Activated CD8-positive, alpha-beta T cell treated with anti-CD3 and anti-CD28 coated beads, Interleukin-2, amount 10 ng/mL, durations not matched to agents 7 days and 5 days (primary cell): ENCODE results near the gene DSCAM. TPM values are rescaled to one million over a fixed set of nuclear protein-coding genes. Genes with fewer than 3 reads are reported as not detected.

Experiments used
- ATAC-seq: fragments of 150-1000 bp; cut with Tn5 transposase; one replicate; pipeline ENCODE4 v1.10.0; 2021; ENCODE audit warnings: moderate library complexity
- CTCF ChIA-PET: fragments of 350-600 bp; sonication (Branson Sonifier 250); formaldehyde crosslinking; loops from one replicate; lab custom pipeline; 2021; ENCODE audit warnings: antibody characterized with exemption; lab: Charles Lee
- POLR2A ChIA-PET: fragments of 350-600 bp; sonication (Branson Sonifier 250); formaldehyde crosslinking; loops from one replicate; lab custom pipeline; 2021; ENCODE audit warnings: antibody characterized with exemption; lab: Charles Lee
- DNase-seq: peaks from one replicate; pipeline ENCODE4 v3.0.0-alpha.2; 2020
- H3K27ac Mint-ChIP-seq: one replicate; pipeline ENCODE4 v1.8.0; 2021; ENCODE audit warnings: mild to moderate bottlenecking, mixed read lengths
- H3K27me3 Mint-ChIP-seq: one replicate; pipeline ENCODE4 v1.8.0; 2021; ENCODE audit warnings: low read depth, mixed read lengths
- H3K36me3 Mint-ChIP-seq: one replicate; pipeline ENCODE4 v1.8.0; 2021; ENCODE audit warnings: low read depth, mixed read lengths
- H3K4me1 Mint-ChIP-seq: one replicate; pipeline ENCODE4 v1.8.0; 2021; ENCODE audit warnings: low read depth, mixed read lengths
- H3K4me3 Mint-ChIP-seq: one replicate; pipeline ENCODE4 v1.8.0; 2021; ENCODE audit warnings: mild to moderate bottlenecking, mixed read lengths
- H3K9me3 Mint-ChIP-seq: one replicate; pipeline ENCODE4 v1.8.0; 2022; ENCODE audit warnings: mixed read lengths; ENCODE audit not compliant: insufficient read depth
- total RNA-seq, 2 experiments: library from RNA; stranded (reverse); gene quantifications; one replicate each; pipeline ENCODE4 v1.2.3, GENCODE V29; 2021

DSCAM gene
- total RNA-seq, 2 experiments from 2014 or later: not detected

- Mint-ChIP-seq H3K36me3 (no peaks in the 10 kb centered on the region), H3K9me3 (no peaks in the 10 kb centered on the region), H3K4me3 (no peak overlapping the region), H3K4me1 (no peaks in the 10 kb centered on the region), H3K27me3 (no peaks in the 10 kb centered on the region), H3K27ac (no peak overlapping the region)
- ATAC-seq (no peak), DNase-seq (no peak)
- POLR2A ChIA-PET: no interaction called here
- CTCF ChIA-PET: no interaction called here
Observed at GRCh38 chr21:40408561-40408960, 438.4 kb downstream of the DSCAM start.

GRCh38 chr21:40404396-40404800 lies 442.6 kb downstream of the DSCAM start:
- H3K4me3 Mint-ChIP-seq: no peak overlapping the region
- no peaks in the 10 kb centered on the region for H3K36me3 Mint-ChIP-seq
- DNase-seq: no peak
- H3K9me3 Mint-ChIP-seq: no peaks in the 10 kb centered on the region
- no peaks in the 10 kb centered on the region for H3K27me3 Mint-ChIP-seq
- ATAC-seq: no peak
- POLR2A ChIA-PET: no interaction called here
- H3K4me1 Mint-ChIP-seq: no peaks in the 10 kb centered on the region
- CTCF ChIA-PET: no interaction called here
- H3K27ac Mint-ChIP-seq: no peak overlapping the region

- Mint-ChIP-seq H3K27me3 (no peaks in the 10 kb centered on the region), H3K4me3 (no peak overlapping the region), H3K4me1 (no peaks in the 10 kb centered on the region), H3K36me3 (no peaks in the 10 kb centered on the region), H3K9me3 (no peaks in the 10 kb centered on the region), H3K27ac (no peak overlapping the region)
- CTCF ChIA-PET: no interaction called here
- DNase-seq: no peak
- POLR2A ChIA-PET: no interaction called here
- no peak for ATAC-seq
Observed at GRCh38 chr21:40402884-40403582, 443.9 kb downstream of the DSCAM start.

- Mint-ChIP-seq H3K4me1 (no peaks in the 10 kb centered on the region), H3K27ac (no peak overlapping the region), H3K27me3 (no peaks in the 10 kb centered on the region), H3K36me3 (no peaks in the 10 kb centered on the region), H3K4me3 (no peak overlapping the region), H3K9me3 (peaks cover 4% of the 10 kb centered on the region)
- DNase-seq (no peak), ATAC-seq (no peak)
- POLR2A ChIA-PET: no interaction called here
- CTCF ChIA-PET: no interaction called here
Observed at GRCh38 chr21:40395732-40396131, 451.2 kb downstream of the DSCAM start.

- no peaks in the 10 kb centered on the region for H3K4me1 Mint-ChIP-seq
- ChIA-PET POLR2A (no interaction called here), CTCF (no interaction called here)
- H3K4me3 Mint-ChIP-seq: no peak overlapping the region
- no peaks in the 10 kb centered on the region for H3K36me3 Mint-ChIP-seq
- no peak overlapping the region for H3K27ac Mint-ChIP-seq
- DNase-seq (no peak), ATAC-seq (no peak)
- peaks cover 4% of the 10 kb centered on the region for H3K9me3 Mint-ChIP-seq
- H3K27me3 Mint-ChIP-seq: no peaks in the 10 kb centered on the region
Observed at GRCh38 chr21:40393066-40393465, 453.9 kb downstream of the DSCAM start.

- Mint-ChIP-seq H3K9me3 (no peaks in the 10 kb centered on the region), H3K36me3 (no peaks in the 10 kb centered on the region), H3K27me3 (no peaks in the 10 kb centered on the region), H3K4me3 (no peak overlapping the region), H3K27ac (no peak overlapping the region), H3K4me1 (no peaks in the 10 kb centered on the region)
- DNase-seq (no peak), ATAC-seq (no peak)
- CTCF ChIA-PET: no interaction called here
- POLR2A ChIA-PET: no interaction called here
Observed at GRCh38 chr21:40388046-40388445, 458.9 kb downstream of the DSCAM start.

- H3K4me1 Mint-ChIP-seq: no peaks in the 10 kb centered on the region
- no peak overlapping the region for H3K4me3 Mint-ChIP-seq
- no peak overlapping the region for H3K27ac Mint-ChIP-seq
- H3K36me3 Mint-ChIP-seq: no peaks in the 10 kb centered on the region
- ATAC-seq (no peak), DNase-seq (no peak)
- H3K27me3 Mint-ChIP-seq: no peaks in the 10 kb centered on the region
- no peaks in the 10 kb centered on the region for H3K9me3 Mint-ChIP-seq
- ChIA-PET POLR2A (no interaction called here), CTCF (interaction anchor here (0.9 to 1.8 kb wide), 3 partner anchors 11 to 114 kb away, joined by 3 to 7 read pairs (median 3); no protein-coding TSS in a partner anchor)
Observed at GRCh38 chr21:40386981-40387747, 459.8 kb downstream of the DSCAM start.

GRCh38 chr21:40386294-40386911 lies 460.6 kb downstream of the DSCAM start:
- DNase-seq (peak; percentile 39), ATAC-seq (no peak)
- no peak overlapping the region for H3K4me3 Mint-ChIP-seq
- ChIA-PET POLR2A (no interaction called here), CTCF (interaction anchor here (0.9 to 1.8 kb wide), 3 partner anchors 10 to 113 kb away, joined by 3 to 7 read pairs (median 3); no protein-coding TSS in a partner anchor)
- no peaks in the 10 kb centered on the region for H3K9me3 Mint-ChIP-seq
- no peaks in the 10 kb centered on the region for H3K27me3 Mint-ChIP-seq
- H3K4me1 Mint-ChIP-seq: no peaks in the 10 kb centered on the region
- H3K36me3 Mint-ChIP-seq: no peaks in the 10 kb centered on the region
- H3K27ac Mint-ChIP-seq: no peak overlapping the region

GRCh38 chr21:40385883-40386282 lies 461.1 kb downstream of the DSCAM start:
- Mint-ChIP-seq H3K27ac (no peak overlapping the region), H3K9me3 (no peaks in the 10 kb centered on the region), H3K4me1 (no peaks in the 10 kb centered on the region), H3K27me3 (no peaks in the 10 kb centered on the region), H3K4me3 (no peak overlapping the region), H3K36me3 (no peaks in the 10 kb centered on the region)
- ChIA-PET POLR2A (no interaction called here), CTCF (interaction anchor here (0.9 to 1.8 kb wide), 3 partner anchors 9 to 113 kb away, joined by 3 to 7 read pairs (median 3); no protein-coding TSS in a partner anchor)
- no peak for ATAC-seq
- DNase-seq: no peak

GRCh38 chr21:40383951-40384350 lies 463.0 kb downstream of the DSCAM start:
- no peak for DNase-seq
- H3K4me3 Mint-ChIP-seq: no peak overlapping the region
- H3K9me3 Mint-ChIP-seq: no peaks in the 10 kb centered on the region
- ChIA-PET CTCF (no interaction called here), POLR2A (no interaction called here)
- ATAC-seq: no peak
- H3K36me3 Mint-ChIP-seq: no peaks in the 10 kb centered on the region
- no peaks in the 10 kb centered on the region for H3K27me3 Mint-ChIP-seq
- no peaks in the 10 kb centered on the region for H3K4me1 Mint-ChIP-seq
- H3K27ac Mint-ChIP-seq: no peak overlapping the region

- ATAC-seq: no peak
- no peaks in the 10 kb centered on the region for H3K9me3 Mint-ChIP-seq
- DNase-seq: no peak
- POLR2A ChIA-PET: no interaction called here
- no peaks in the 10 kb centered on the region for H3K4me1 Mint-ChIP-seq
- H3K27me3 Mint-ChIP-seq: no peaks in the 10 kb centered on the region
- H3K4me3 Mint-ChIP-seq: no peak overlapping the region
- no peak overlapping the region for H3K27ac Mint-ChIP-seq
- H3K36me3 Mint-ChIP-seq: no peaks in the 10 kb centered on the region
- CTCF ChIA-PET: no interaction called here
Observed at GRCh38 chr21:40381111-40381510, 465.8 kb downstream of the DSCAM start.
